DMS 273 (cell line): ENCODE measurements around the gene CLSTN2.
A peak's percentile ranks its signal among the peaks of the same experiment; 100 is the strongest.

Source experiments
- DNase-seq: peaks from one replicate; lab custom pipeline; 2025; ENCODE audit not compliant: unreplicated experiment; lab: John Stamatoyannopoulos, UW

Gene CLSTN2

GRCh38 chr3:140089403-140090072 lies 154.6 kb downstream of the CLSTN2 start:
- peak; percentile 11 for DNase-seq

GRCh38 chr3:140091143-140091542 lies 156.2 kb downstream of the CLSTN2 start:
- DNase-seq = peak; percentile 59

- peak; percentile 76 for DNase-seq
These were observed 158.0 kb downstream of the CLSTN2 start for GRCh38 chr3:140092848-140093536.

- peak; percentile 99 for DNase-seq
These were observed 158.8 kb downstream of the CLSTN2 start for GRCh38 chr3:140093742-140094141.

GRCh38 chr3:140094487-140094886 lies 159.5 kb downstream of the CLSTN2 start:
- DNase-seq = no peak

- no peak for DNase-seq
These were observed 161.1 kb downstream of the CLSTN2 start for GRCh38 chr3:140096037-140096436.

- DNase-seq = peak; percentile 70
These were observed 163.1 kb downstream of the CLSTN2 start for GRCh38 chr3:140097874-140098635.

- DNase-seq = no peak
These were observed 165.5 kb downstream of the CLSTN2 start for GRCh38 chr3:140100479-140100878.

- DNase-seq = no peak
These were observed 168.2 kb downstream of the CLSTN2 start for GRCh38 chr3:140103166-140103565.

GRCh38 chr3:140103986-140104645 lies 169.1 kb downstream of the CLSTN2 start:
- DNase-seq = no peak

- peak; percentile 17 for DNase-seq
These were observed 179.2 kb downstream of the CLSTN2 start for GRCh38 chr3:140113996-140114788.

GRCh38 chr3:140114789-140115080 lies 179.8 kb downstream of the CLSTN2 start:
- no peak for DNase-seq

GRCh38 chr3:140117096-140117526 lies 182.1 kb downstream of the CLSTN2 start:
- DNase-seq = no peak

GRCh38 chr3:140122183-140122582 lies 187.2 kb downstream of the CLSTN2 start:
- no peak for DNase-seq

- peak; percentile 83 for DNase-seq
These were observed 193.2 kb downstream of the CLSTN2 start for GRCh38 chr3:140128217-140128616.

GRCh38 chr3:140128631-140129030 lies 193.6 kb downstream of the CLSTN2 start:
- DNase-seq = peak; percentile 92

- no peak for DNase-seq
These were observed 194.8 kb downstream of the CLSTN2 start for GRCh38 chr3:140129768-140130284.

- DNase-seq = no peak
These were observed 196.9 kb downstream of the CLSTN2 start for GRCh38 chr3:140131895-140132294.

GRCh38 chr3:140134231-140134965 lies 199.4 kb downstream of the CLSTN2 start:
- DNase-seq = peak; percentile 40

- no peak for DNase-seq
These were observed 200.5 kb downstream of the CLSTN2 start for GRCh38 chr3:140135461-140135860.
